Lower leg skin (tissue), 3 donors: ENCODE results near the gene TRAPPC3.

Source experiments
- POLR2A ChIP-seq, 2 donors: fragments of 450-650 bp; IDR thresholded peaks; one replicate each; pipeline ENCODE4 v1.6.1; 2016 to 2017; ENCODE audit warnings: antibody characterized with exemption in 2 of 2, mild to moderate bottlenecking in 1 of 2, moderate library complexity in 1 of 2
- TF ChIP-seq, protein P1 (sequence below), 3 donors: fragments of 450-650 bp; IDR thresholded peaks; one replicate each; pipeline ENCODE4 v1.5.1; 2016; ENCODE audit warnings: antibody characterized with exemption in 3 of 3, mild to moderate bottlenecking in 3 of 3, moderate library complexity in 2 of 3

DNA sequence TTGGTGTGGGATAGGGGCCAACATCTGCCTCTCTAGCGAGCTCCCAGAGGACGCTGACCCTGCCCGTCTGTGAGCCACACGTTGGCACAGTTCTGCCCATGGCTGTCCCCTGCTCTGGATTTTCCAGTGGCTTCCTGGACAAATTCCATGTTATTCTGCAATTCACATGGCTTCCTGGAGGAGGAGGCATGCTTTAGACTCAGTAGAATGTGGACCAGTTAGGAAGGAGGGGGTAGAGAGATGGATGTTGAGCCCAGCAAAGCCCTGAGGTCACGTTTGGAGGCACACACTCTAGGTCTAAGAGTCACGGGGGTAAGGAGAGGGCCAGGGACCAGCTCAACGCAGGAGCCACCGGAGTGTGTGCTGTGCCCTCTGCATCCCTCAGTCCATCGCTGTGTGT, 36.5 kb downstream of the TRAPPC3 start:
- no peak for TF ChIP-seq POLR2A (IDR thresholded peaks at IDR 0.05)
- TF ChIP-seq, protein P1, sequence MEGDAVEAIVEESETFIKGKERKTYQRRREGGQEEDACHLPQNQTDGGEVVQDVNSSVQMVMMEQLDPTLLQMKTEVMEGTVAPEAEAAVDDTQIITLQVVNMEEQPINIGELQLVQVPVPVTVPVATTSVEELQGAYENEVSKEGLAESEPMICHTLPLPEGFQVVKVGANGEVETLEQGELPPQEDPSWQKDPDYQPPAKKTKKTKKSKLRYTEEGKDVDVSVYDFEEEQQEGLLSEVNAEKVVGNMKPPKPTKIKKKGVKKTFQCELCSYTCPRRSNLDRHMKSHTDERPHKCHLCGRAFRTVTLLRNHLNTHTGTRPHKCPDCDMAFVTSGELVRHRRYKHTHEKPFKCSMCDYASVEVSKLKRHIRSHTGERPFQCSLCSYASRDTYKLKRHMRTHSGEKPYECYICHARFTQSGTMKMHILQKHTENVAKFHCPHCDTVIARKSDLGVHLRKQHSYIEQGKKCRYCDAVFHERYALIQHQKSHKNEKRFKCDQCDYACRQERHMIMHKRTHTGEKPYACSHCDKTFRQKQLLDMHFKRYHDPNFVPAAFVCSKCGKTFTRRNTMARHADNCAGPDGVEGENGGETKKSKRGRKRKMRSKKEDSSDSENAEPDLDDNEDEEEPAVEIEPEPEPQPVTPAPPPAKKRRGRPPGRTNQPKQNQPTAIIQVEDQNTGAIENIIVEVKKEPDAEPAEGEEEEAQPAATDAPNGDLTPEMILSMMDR (IDR thresholded peaks at IDR 0.05), result no peak
